SJCRH30 (cell line): ENCODE results near the gene TSKU. TPM values are rescaled to one million over a fixed set of nuclear protein-coding genes. Genes with fewer than 3 reads are reported as not detected.
"Not testable (repeated sequence)": the region's sequence is repeated elsewhere in the genome, so short reads cannot be mapped to it uniquely, and the experiment has no call there.

Source experiments
- DNase-seq, 2 experiments: peaks; one replicate each; pipeline ENCODE4 v3.0.0-alpha.2; 2015 to 2020
- H3K27ac ChIP-seq: fragments of 250-450 bp; sonication (Bioruptor Pico); 2 replicates; pipeline ENCODE4 v1.5.1; 2020; ENCODE audit warnings: mild to moderate bottlenecking, moderate library complexity
- H3K27me3 ChIP-seq: fragments of 250-450 bp; sonication (Bioruptor Pico); 2 replicates; pipeline ENCODE4 v1.5.1; 2020; ENCODE audit warnings: mild to moderate bottlenecking, moderate library complexity
- H3K36me3 ChIP-seq: fragments of 250-450 bp; sonication (Bioruptor Pico); 2 replicates; pipeline ENCODE4 v1.5.1; 2020; ENCODE audit warnings: mild to moderate bottlenecking, moderate library complexity
- H3K4me1 ChIP-seq: fragments of 250-450 bp; sonication (Bioruptor Pico); 2 replicates; pipeline ENCODE4 v1.5.1; 2020; ENCODE audit warnings: mild to moderate bottlenecking, moderate library complexity
- H3K4me3 ChIP-seq: fragments of 250-450 bp; sonication (Bioruptor Pico); 2 replicates; pipeline ENCODE4 v1.5.1; 2020; ENCODE audit warnings: mild to moderate bottlenecking, moderate library complexity
- H3K9me3 ChIP-seq: fragments of 250-450 bp; sonication (Bioruptor Pico); replicated peaks from 2 replicates; pipeline ENCODE4 v1.5.1; 2020; ENCODE audit warnings: mild to moderate bottlenecking, moderate library complexity
- total RNA-seq: library from RNA; depleted of rRNA; stranded (reverse); fragments of >200 nt; shearing (Covaris generic); gene quantifications from 2 replicates; pipeline ENCODE4 v1.2.3, GENCODE V29; 2014

TSKU gene
- total RNA-seq, 1 experiment from 2014 or later, result 18.2 TPM

- Histone ChIP-seq H3K4me1 (no peaks in the 10 kb centered on the region), H3K4me3 (no peak overlapping the region), H3K27ac (no peak overlapping the region), H3K9me3 (no peaks in the 10 kb centered on the region), H3K36me3 (no peaks in the 10 kb centered on the region), H3K27me3 (no peaks in the 10 kb centered on the region)
- DNase-seq, result no peak
Observed at GRCh38 chr11:76805206-76805913, 22.2 kb downstream of the TSKU start.

GRCh38 chr11:76806131-76806530, 23.0 kb downstream of the TSKU start:
- no peak overlapping the region for H3K4me3 ChIP-seq
- H3K9me3 ChIP-seq, result no peaks in the 10 kb centered on the region
- H3K36me3 ChIP-seq, result no peaks in the 10 kb centered on the region
- no peaks in the 10 kb centered on the region for H3K4me1 ChIP-seq
- no peaks in the 10 kb centered on the region for H3K27me3 ChIP-seq
- no peak overlapping the region for H3K27ac ChIP-seq
- no peak for DNase-seq

GRCh38 chr11:76806608-76807205, 23.6 kb downstream of the TSKU start:
- Histone ChIP-seq H3K36me3 (no peaks in the 10 kb centered on the region), H3K27me3 (no peaks in the 10 kb centered on the region), H3K4me1 (no peaks in the 10 kb centered on the region), H3K27ac (no peak overlapping the region), H3K9me3 (no peaks in the 10 kb centered on the region), H3K4me3 (no peak overlapping the region)
- DNase-seq, result no peak

GRCh38 chr11:76807206-76807875, 24.2 kb downstream of the TSKU start:
- Histone ChIP-seq H3K9me3 (no peaks in the 10 kb centered on the region), H3K27ac (no peak overlapping the region), H3K4me1 (no peaks in the 10 kb centered on the region), H3K4me3 (no peak overlapping the region), H3K36me3 (no peaks in the 10 kb centered on the region), H3K27me3 (no peaks in the 10 kb centered on the region)
- peak; percentile 90 to 93 for DNase-seq

- Histone ChIP-seq H3K9me3 (no peaks in the 10 kb centered on the region), H3K36me3 (no peaks in the 10 kb centered on the region), H3K4me3 (no peak overlapping the region), H3K4me1 (no peaks in the 10 kb centered on the region), H3K27me3 (no peaks in the 10 kb centered on the region), H3K27ac (no peak overlapping the region)
- no peak for DNase-seq
Observed at GRCh38 chr11:76808171-76808570, 25.0 kb downstream of the TSKU start.

GRCh38 chr11:76808996-76809395, 25.8 kb downstream of the TSKU start:
- DNase-seq, result no peak
- H3K27me3 ChIP-seq, result no peaks in the 10 kb centered on the region
- H3K4me3 ChIP-seq, result no peak overlapping the region
- H3K27ac ChIP-seq, result no peak overlapping the region
- H3K9me3 ChIP-seq, result no peaks in the 10 kb centered on the region
- H3K36me3 ChIP-seq, result no peaks in the 10 kb centered on the region
- no peaks in the 10 kb centered on the region for H3K4me1 ChIP-seq

GRCh38 chr11:76810151-76810853, 27.1 kb downstream of the TSKU start:
- Histone ChIP-seq H3K4me3 (no peak overlapping the region), H3K27me3 (no peaks in the 10 kb centered on the region), H3K9me3 (peaks cover 7% of the 10 kb centered on the region; the same call in 1 of the 2 replicates), H3K27ac (no peak overlapping the region), H3K36me3 (no peaks in the 10 kb centered on the region), H3K4me1 (no peaks in the 10 kb centered on the region)
- peak; percentile 26 to 54 for DNase-seq

GRCh38 chr11:76811259-76811658, 28.1 kb downstream of the TSKU start:
- no peaks in the 10 kb centered on the region for H3K36me3 ChIP-seq
- H3K4me3 ChIP-seq, result no peak overlapping the region
- DNase-seq, result no peak
- no peaks in the 10 kb centered on the region for H3K4me1 ChIP-seq
- H3K9me3 ChIP-seq, result peaks cover 16% of the 10 kb centered on the region
- no peak overlapping the region for H3K27ac ChIP-seq
- H3K27me3 ChIP-seq, result no peaks in the 10 kb centered on the region

GRCh38 chr11:76814414-76814813, 31.3 kb downstream of the TSKU start:
- Histone ChIP-seq H3K4me3 (no peak overlapping the region), H3K9me3 (peaks cover 16% of the 10 kb centered on the region), H3K27me3 (no peaks in the 10 kb centered on the region), H3K4me1 (no peaks in the 10 kb centered on the region), H3K36me3 (no peaks in the 10 kb centered on the region), H3K27ac (no peak overlapping the region)
- DNase-seq, result no peak

GRCh38 chr11:76815678-76816077, 32.5 kb downstream of the TSKU start:
- not testable (repeated sequence) for H3K4me3 ChIP-seq
- peaks cover 16% of the 10 kb centered on the region for H3K9me3 ChIP-seq

GRCh38 chr11:76820184-76820566, 37.0 kb downstream of the TSKU start:
- no peak overlapping the region for H3K27ac ChIP-seq
- H3K4me1 ChIP-seq, result peaks cover 12% of the 10 kb centered on the region
- no peak overlapping the region for H3K4me3 ChIP-seq
- peaks cover 9% of the 10 kb centered on the region for H3K9me3 ChIP-seq
- H3K36me3 ChIP-seq, result no peaks in the 10 kb centered on the region
- no peaks in the 10 kb centered on the region for H3K27me3 ChIP-seq
- no peak for DNase-seq

More at GRCh38 chr11:76815678-76816077, 32.5 kb downstream of the TSKU start:
- H3K27me3 ChIP-seq, DNase-seq, H3K4me1 ChIP-seq, H3K27ac ChIP-seq, H3K36me3 ChIP-seq: not testable (repeated sequence)

GRCh38 chr11:76821396-76821795, 38.2 kb downstream of the TSKU start:
- H3K9me3 ChIP-seq, H3K36me3 ChIP-seq, H3K4me3 ChIP-seq, H3K27me3 ChIP-seq, DNase-seq, H3K27ac ChIP-seq: not testable (repeated sequence)
- H3K4me1 ChIP-seq, result peaks cover 12% of the 10 kb centered on the region

- peaks cover 5% of the 10 kb centered on the region; the same call in 1 of the 2 replicates for H3K9me3 ChIP-seq
- H3K27ac ChIP-seq, result no peak overlapping the region
- no peaks in the 10 kb centered on the region for H3K36me3 ChIP-seq
- no peak overlapping the region for H3K4me3 ChIP-seq
- DNase-seq, result no peak
- no peaks in the 10 kb centered on the region for H3K27me3 ChIP-seq
- H3K4me1 ChIP-seq, result peaks cover 12% of the 10 kb centered on the region
Observed at GRCh38 chr11:76822406-76822805, 39.2 kb downstream of the TSKU start.

- Histone ChIP-seq H3K9me3 (peaks cover 5% of the 10 kb centered on the region; the same call in 1 of the 2 replicates), H3K27me3 (no peaks in the 10 kb centered on the region), H3K27ac (peak overlapping the region; percentile 36), H3K4me1 (peaks cover 12% of the 10 kb centered on the region), H3K36me3 (no peaks in the 10 kb centered on the region), H3K4me3 (peak overlapping the region; percentile 37)
- peak; percentile 71 to 77 for DNase-seq
Observed at GRCh38 chr11:76823481-76824028, 40.4 kb downstream of the TSKU start.
